A549 (cell line): ENCODE data around the gene ADCY6.

Experiments used
- BHLHE40 ChIP-seq: IDR thresholded peaks from 2 replicates; pipeline ENCODE4 v1.6.1; 2012; ENCODE audit warnings: low read depth, low read length, inconsistent platforms
- CTCF ChIP-seq: fragments of >200 bp; sonication (Bioruptor Twin); formaldehyde crosslinking; IDR thresholded peaks from 3 replicates; pipeline ENCODE4 v1.5.1; 2016
- MYC ChIP-seq: IDR thresholded peaks from 2 replicates; pipeline ENCODE4 v1.6.1; 2012; ENCODE audit warnings: mild to moderate bottlenecking, inconsistent platforms, low read length, improper control_type of control experiment, borderline replicate concordance
- TF ChIP-seq, protein P1 (sequence below): fragments of 450-650 bp; IDR thresholded peaks from 2 replicates; pipeline ENCODE4 v1.6.1; 2014; ENCODE audit warnings: antibody characterized with exemption

DNA sequence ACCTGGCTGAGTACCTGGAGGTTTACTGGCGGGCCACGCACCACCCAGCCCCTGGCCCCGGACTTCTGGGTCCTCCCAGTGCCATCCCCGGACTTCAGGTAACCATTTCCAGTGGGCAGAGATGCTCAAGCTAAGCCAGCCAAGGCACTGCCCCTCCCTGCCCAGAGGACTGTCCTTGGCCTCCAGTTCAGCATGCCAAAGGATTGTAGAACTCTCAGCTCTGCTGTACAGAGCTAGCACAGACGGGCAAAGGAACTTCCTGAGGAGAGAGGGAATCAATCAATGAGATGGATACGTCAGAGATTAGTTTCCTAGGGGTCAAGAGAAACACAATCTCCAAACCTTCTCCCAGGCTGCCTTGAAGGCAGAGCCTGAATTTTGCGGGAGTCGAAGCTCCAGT is 38.1 kb upstream of the ADCY6 start:
- TF ChIP-seq MYC, result no peak
- TF ChIP-seq CTCF, result no peak
- TF ChIP-seq, protein P1, sequence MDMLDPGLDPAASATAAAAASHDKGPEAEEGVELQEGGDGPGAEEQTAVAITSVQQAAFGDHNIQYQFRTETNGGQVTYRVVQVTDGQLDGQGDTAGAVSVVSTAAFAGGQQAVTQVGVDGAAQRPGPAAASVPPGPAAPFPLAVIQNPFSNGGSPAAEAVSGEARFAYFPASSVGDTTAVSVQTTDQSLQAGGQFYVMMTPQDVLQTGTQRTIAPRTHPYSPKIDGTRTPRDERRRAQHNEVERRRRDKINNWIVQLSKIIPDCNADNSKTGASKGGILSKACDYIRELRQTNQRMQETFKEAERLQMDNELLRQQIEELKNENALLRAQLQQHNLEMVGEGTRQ, result no peak
- no peak for TF ChIP-seq BHLHE40
